Breast epithelium (tissue), 4 donors: ENCODE results near the gene KIAA0825. TPM values are rescaled to one million over a fixed set of nuclear protein-coding genes. Genes with fewer than 3 reads are reported as not detected.
"Not testable (repeated sequence)": the region's sequence is repeated elsewhere in the genome, so short reads cannot be mapped to it uniquely, and the experiment has no call there.

ENCODE experiments used
- DNase-seq, 2 donors: peaks; one replicate each; pipeline ENCODE4 v3.0.0-alpha.2; 2019; ENCODE audit warnings: low spot score in 2 of 2
- H3K27ac ChIP-seq, 2 donors: fragments of 200-600 bp; sonication (generic) in 1 of 2; one replicate each; pipeline ENCODE4 v1.5.1; 2016 to 2019; ENCODE audit warnings: mild to moderate bottlenecking in 1 of 2
- H3K27me3 ChIP-seq, 2 donors: fragments of 200-600 bp; sonication (generic) in 1 of 2; one replicate each; pipeline versions ENCODE4 v1.5.1 to v1.6.0; 2017 to 2019; ENCODE audit warnings: control low read depth in 1 of 2, mild to moderate bottlenecking in 1 of 2
- H3K36me3 ChIP-seq: fragments of 200-600 bp; one replicate; pipeline ENCODE4 v1.5.1; 2019
- H3K4me1 ChIP-seq, 2 donors: fragments of 200-600 bp; sonication (generic); one replicate each; pipeline ENCODE4 v1.5.1; 2016 to 2019; ENCODE audit warnings: control low read depth in 1 of 2
- H3K4me3 ChIP-seq, 3 donors: fragments of 200-600 bp; sonication (generic); 1 replicate in 2 of 3; 2 replicates in 1 of 3; pipeline ENCODE4 v1.5.1; 2016 to 2019; ENCODE audit warnings: mild to moderate bottlenecking in 3 of 3, moderate library complexity in 2 of 3
- H3K9me3 ChIP-seq, 2 donors: fragments of 200-600 bp; sonication (generic) in 1 of 2; one replicate each; pipeline ENCODE4 v1.5.1; 2016 to 2019; ENCODE audit warnings: control low read depth in 1 of 2
- POLR2A ChIP-seq: fragments of 450-650 bp; IDR thresholded peaks from one replicate; pipeline ENCODE4 v1.6.1; 2016; ENCODE audit warnings: antibody characterized with exemption, mild to moderate bottlenecking, moderate library complexity
- POLR2AphosphoS5 ChIP-seq, 3 donors: sonication (generic); formaldehyde crosslinking; IDR thresholded peaks; one replicate each; pipeline ENCODE4 v1.6.1; 2017; ENCODE audit warnings: antibody characterized with exemption in 3 of 3
- intact Hi-C: fragments of 100-400 bp; cut with DNase I; formaldehyde crosslinking; loops from one replicate; pipeline ENCODE4 v1.15.1; 2023; ENCODE audit warnings: low total_unique reads
- total RNA-seq, 3 donors: library from RNA; depleted of rRNA; stranded (reverse); fragments of >200 nt; gene quantifications; one replicate each; pipeline ENCODE4 v1.1.0, GENCODE V29; 2016
- TF ChIP-seq, protein P1 (sequence below), 3 donors: fragments of 450-650 bp; IDR thresholded peaks; one replicate each; pipeline ENCODE4 v1.5.1; 2016 to 2017; ENCODE audit warnings: antibody characterized with exemption in 3 of 3, mild to moderate bottlenecking in 3 of 3, moderate library complexity in 3 of 3

The KIAA0825 gene
- total RNA-seq, 3 donors from 2014 or later: 5.9 to 15.5 (median 7.9) TPM

DNA sequence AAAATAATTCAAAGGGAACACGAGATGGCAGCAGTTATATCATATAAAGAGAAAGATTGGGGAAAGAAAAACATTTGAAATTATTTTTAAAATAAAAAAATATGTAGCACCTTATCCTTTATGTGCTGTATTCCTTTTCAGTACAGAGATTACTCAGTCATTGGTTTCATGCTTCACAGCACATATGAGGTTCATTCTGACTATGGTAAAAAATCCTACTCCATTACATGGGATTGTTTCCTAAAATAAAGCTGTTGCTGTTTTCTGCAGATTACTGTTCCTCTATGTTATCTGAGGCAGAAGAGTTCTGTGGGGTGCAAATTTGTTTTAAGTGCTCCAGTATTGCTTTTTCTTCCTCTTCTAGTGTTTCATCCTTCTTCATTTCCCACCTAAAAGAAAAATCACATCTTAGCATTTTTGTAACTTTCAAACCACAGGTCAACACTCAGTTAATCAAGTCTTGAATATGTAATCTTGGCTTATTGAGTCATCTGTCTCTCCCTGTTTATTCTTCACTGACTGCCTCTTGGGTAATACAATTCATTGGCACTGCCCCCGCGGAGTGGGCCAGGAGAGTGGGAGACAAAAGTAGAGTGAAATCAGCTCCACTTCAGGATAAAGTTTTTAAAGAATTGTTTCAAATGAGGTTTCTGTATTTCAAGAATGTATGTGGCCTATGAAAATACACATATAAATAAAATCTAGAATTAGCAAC, 464.5 kb downstream of the KIAA0825 start:
- Histone ChIP-seq H3K4me3 (no peak overlapping the region), H3K4me1 (no peaks in the 10 kb centered on the region), H3K27me3 (no peaks in the 10 kb centered on the region), H3K27ac (no peak overlapping the region), H3K9me3 (no peaks in the 10 kb centered on the region), H3K36me3 (no peaks in the 10 kb centered on the region)
- DNase-seq: no peak
- TF ChIP-seq, protein P1, sequence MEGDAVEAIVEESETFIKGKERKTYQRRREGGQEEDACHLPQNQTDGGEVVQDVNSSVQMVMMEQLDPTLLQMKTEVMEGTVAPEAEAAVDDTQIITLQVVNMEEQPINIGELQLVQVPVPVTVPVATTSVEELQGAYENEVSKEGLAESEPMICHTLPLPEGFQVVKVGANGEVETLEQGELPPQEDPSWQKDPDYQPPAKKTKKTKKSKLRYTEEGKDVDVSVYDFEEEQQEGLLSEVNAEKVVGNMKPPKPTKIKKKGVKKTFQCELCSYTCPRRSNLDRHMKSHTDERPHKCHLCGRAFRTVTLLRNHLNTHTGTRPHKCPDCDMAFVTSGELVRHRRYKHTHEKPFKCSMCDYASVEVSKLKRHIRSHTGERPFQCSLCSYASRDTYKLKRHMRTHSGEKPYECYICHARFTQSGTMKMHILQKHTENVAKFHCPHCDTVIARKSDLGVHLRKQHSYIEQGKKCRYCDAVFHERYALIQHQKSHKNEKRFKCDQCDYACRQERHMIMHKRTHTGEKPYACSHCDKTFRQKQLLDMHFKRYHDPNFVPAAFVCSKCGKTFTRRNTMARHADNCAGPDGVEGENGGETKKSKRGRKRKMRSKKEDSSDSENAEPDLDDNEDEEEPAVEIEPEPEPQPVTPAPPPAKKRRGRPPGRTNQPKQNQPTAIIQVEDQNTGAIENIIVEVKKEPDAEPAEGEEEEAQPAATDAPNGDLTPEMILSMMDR (IDR thresholded peaks at IDR 0.05): no peak
- no peak for TF ChIP-seq POLR2AphosphoS5 (IDR thresholded peaks at IDR 0.05)
- no peak for TF ChIP-seq POLR2A
- intact Hi-C loops: no loop called here

- intact Hi-C loops, H3K27ac ChIP-seq: not testable (repeated sequence)
- H3K9me3 ChIP-seq: peaks cover 6 to 26% of the 10 kb centered on the region in 2 donors
These were observed 474.8 kb downstream of the KIAA0825 start for GRCh38 chr5:94143621-94144020.

GRCh38 chr5:94140300-94140699, 478.1 kb downstream of the KIAA0825 start:
- Histone ChIP-seq H3K27ac (no peak overlapping the region), H3K9me3 (peaks cover 13 to 45% of the 10 kb centered on the region in 2 donors), H3K4me3 (no peak overlapping the region), H3K36me3 (no peaks in the 10 kb centered on the region), H3K27me3 (no peaks in the 10 kb centered on the region), H3K4me1 (no peaks in the 10 kb centered on the region)
- intact Hi-C loops: no loop called here
- DNase-seq: no peak
- TF ChIP-seq POLR2A (no peak), POLR2AphosphoS5 (IDR thresholded peaks at IDR 0.05) (no peak)
- TF ChIP-seq, protein P1 (IDR thresholded peaks at IDR 0.05): no peak

More at GRCh38 chr5:94143621-94144020, 474.8 kb downstream of the KIAA0825 start:
- H3K27me3 ChIP-seq, H3K4me3 ChIP-seq, H3K4me1 ChIP-seq, DNase-seq, H3K36me3 ChIP-seq: not testable (repeated sequence)

DNA sequence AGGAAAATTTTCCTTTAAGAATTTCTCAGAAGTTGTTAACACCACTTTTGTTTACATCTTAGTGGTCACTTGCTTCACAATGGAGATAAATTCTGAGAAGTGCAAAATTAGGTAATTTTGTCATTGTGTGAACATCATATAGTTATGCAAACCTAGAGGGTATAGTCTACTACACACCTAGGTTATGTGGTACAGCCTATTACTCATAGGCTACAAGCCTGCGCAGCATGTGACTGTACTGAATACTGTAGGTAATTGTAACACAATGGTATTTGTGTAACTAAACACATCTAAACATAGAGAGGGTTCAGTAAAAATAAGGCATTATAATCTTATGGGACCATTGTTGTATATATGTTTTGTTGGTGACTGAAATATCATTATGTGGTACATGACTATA, 488.3 kb downstream of the KIAA0825 start:
- Histone ChIP-seq H3K4me3 (no peak overlapping the region), H3K4me1 (no peaks in the 10 kb centered on the region), H3K27ac (no peak overlapping the region), H3K9me3 (peaks cover 0 to 5% of the 10 kb centered on the region in 2 donors), H3K27me3 (no peaks in the 10 kb centered on the region), H3K36me3 (no peaks in the 10 kb centered on the region)
- intact Hi-C loops: no loop called here
- no peak for DNase-seq
- no peak for TF ChIP-seq POLR2AphosphoS5 (IDR thresholded peaks at IDR 0.05)
- TF ChIP-seq POLR2A: no peak
- TF ChIP-seq, protein P1 (IDR thresholded peaks at IDR 0.05): no peak

DNA sequence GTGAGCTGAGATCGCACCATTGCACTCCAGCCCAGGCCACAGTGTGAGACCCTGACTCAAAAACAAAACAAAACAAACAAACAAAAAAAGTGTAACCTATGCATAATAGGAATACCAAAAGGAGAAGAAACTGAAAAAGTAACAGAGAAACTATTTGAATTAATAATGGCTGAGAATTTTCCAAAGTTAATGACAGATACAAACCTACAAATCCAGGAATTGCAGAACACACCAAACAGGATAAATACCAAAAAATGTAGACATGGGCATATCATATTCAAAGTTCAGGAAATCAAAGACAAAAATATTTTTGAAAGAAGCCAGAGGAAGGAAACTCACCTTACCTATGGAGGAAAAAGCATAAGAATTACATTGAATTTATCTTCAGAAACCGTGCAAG, 493.3 kb downstream of the KIAA0825 start:
- Histone ChIP-seq H3K27me3 (no peaks in the 10 kb centered on the region), H3K4me1 (no peaks in the 10 kb centered on the region), H3K36me3 (no peaks in the 10 kb centered on the region), H3K9me3 (peaks cover 0 to 6% of the 10 kb centered on the region in 2 donors), H3K27ac (no peak overlapping the region), H3K4me3 (no peak overlapping the region)
- no peak for DNase-seq
- TF ChIP-seq, protein P1 (IDR thresholded peaks at IDR 0.05): no peak
- no peak for TF ChIP-seq POLR2AphosphoS5 (IDR thresholded peaks at IDR 0.05)
- no peak for TF ChIP-seq POLR2A
- intact Hi-C loops: no loop called here

- intact Hi-C loops: not testable (repeated sequence)
These were observed 502.1 kb downstream of the KIAA0825 start for GRCh38 chr5:94116317-94116716.

More at GRCh38 chr5:94116317-94116716, 502.1 kb downstream of the KIAA0825 start:
- not testable (repeated sequence) for H3K4me3 ChIP-seq, DNase-seq, H3K36me3 ChIP-seq, H3K4me1 ChIP-seq, H3K27me3 ChIP-seq, H3K27ac ChIP-seq
- peaks cover 5 to 11% of the 10 kb centered on the region in 2 donors for H3K9me3 ChIP-seq
